CD4-positive, alpha-beta T cell treated with Interleukin-2 at 100 ng/mL for 4 hours (primary cell): ENCODE data around the gene TMEM164.

ENCODE experiments used
- DNase-seq: peaks from one replicate; pipeline ENCODE4 v3.0.0-alpha.2; 2020; ENCODE audit warnings: low spot score

The TMEM164 gene

DNA sequence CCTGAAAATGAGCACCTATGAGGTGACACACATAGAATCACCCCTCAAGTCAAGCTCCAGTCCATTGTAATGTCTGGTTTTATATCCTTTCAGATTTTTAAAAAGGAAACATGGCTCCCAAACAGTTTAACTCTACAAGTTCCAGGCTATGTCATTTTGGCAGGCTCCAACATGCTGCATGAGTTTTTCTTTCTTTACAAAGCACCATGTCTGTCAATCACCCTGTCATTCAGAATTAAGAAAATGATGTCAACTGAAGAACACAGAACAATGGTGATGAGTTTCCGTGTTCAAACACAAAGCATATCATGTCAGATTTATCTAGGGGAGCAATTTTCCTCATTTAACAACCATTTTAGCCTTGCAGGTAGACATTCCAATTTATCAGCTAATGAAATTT, 208.4 kb downstream of the TMEM164 start:
- no peak for DNase-seq

DNA sequence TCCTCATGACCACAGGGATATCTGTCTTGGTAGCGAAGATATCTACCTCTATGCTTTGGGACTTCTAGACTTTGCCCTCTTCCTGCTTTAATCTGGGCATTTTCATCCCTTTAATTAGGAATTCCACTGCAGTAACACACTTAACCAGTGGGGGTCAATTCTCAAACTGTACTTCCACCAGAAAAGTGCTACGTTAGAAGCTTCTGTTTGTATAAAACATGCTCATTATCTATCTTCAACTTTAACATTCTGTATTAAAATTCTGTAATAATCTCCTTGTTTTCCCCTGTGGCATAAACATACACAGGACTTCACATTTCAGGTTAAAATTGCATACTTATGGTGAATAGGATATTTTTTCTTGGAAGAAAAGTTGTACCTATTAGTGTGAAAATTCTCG, 209.4 kb downstream of the TMEM164 start:
- DNase-seq = no peak

DNA sequence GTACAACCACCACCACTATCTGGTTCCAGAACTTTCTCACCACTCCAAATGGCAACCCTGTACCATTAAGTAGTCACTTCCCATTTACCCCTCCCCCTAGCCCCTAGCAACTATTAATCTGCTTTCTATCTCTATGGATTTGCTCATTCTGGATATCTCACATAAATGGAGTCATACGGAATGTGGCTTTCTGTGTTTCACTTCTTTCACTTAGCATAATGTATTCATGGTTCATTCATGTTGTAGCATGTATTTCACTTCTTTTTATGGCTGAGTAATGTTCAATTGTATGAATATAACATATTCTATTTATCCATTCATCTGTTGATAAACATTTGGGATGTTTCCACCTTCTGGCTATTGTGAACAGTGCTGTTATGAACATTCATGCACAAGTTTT, 210.3 kb downstream of the TMEM164 start:
- DNase-seq = no peak

DNA sequence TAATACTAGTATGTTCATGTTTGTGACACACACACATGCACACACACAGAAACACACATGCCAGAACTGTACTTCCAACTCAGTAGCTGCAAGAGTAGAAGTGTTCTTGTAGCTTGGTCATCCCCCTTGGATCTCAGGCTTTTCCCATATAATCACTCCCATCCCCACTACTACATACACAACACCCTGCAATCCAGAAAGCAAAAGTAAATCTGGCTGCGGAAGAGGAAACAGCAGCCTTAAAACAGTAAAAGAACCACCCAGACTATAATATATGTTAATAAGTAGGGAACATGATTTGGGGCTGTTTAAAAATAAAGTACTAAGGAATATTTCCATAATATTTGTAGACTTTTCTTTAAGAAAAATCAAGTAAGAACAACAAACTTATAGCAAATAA, 211.8 kb downstream of the TMEM164 start:
- DNase-seq = no peak

DNA sequence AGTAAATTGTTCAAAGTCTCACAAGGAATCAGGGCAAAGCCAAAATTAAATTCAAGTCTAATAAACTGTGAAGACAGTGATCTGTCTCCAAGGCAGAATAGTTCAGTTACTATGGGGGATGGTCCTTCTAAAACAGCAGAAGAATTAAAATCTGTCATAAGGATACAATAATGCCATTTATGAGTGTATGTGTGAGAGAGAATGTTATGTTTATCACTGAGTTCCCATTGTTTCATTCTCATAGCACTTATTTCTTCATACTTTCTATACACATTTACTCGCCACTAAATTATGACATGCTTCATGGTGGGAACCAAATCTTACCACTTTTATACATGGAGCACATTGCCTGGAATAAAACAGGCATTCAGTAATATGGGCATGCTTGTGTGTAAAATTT, 212.5 kb downstream of the TMEM164 start:
- DNase-seq = no peak

DNA sequence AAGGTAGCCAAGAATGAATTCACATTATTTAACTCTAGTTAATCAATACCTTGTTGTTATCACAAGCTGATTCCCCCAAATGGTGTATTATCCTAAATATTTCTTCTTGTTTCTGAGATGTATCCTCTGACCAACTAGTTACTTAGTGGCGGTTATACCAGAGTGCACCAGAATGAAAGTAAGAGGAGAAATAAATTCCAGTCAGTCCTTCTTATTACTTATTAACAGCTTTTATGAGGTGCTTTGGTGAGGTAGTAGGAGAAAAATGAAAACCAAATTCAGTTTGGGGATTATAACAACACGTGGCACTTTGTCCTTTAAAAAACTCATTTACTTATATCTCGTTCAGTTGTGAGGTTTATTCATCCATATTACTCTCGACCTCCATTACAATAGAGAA, 213.1 kb downstream of the TMEM164 start:
- DNase-seq = no peak

DNA sequence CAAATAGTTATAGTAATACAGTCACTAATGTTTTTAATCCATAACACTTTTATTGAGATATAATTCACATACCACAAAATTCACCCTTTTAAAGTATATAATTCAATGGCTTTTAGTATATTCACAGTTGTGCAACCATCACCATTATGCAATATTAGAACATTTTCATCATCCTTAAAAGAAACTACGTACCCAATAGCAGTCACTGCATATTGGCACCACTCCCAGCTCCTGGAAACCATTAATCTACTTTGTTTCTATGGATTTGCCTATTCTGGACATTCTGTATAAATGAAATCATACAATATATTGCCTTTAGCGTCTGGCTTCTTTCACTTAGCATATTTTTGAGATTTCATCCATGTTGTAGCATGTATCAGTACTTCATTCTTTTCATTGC, 215.7 kb downstream of the TMEM164 start:
- no peak for DNase-seq

DNA sequence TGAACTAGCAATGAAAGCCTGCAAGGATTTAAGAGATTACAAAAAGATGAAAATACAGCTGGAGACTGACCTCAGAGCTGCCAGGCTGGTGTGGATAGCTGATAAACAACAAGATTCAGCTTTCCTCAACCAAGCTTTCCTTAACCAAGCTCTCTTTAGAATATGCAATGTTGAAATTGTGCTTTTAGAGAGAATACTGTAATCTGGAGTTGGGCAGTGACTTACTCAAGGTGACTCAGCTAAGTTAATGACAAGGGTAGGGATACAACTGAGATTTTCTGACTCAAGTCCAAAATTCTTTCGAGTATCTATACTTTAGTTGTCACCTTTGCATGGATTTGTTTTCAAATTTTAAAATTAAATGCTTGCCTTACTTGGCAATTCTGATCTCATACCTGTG, 217.0 kb downstream of the TMEM164 start:
- DNase-seq = no peak

DNA sequence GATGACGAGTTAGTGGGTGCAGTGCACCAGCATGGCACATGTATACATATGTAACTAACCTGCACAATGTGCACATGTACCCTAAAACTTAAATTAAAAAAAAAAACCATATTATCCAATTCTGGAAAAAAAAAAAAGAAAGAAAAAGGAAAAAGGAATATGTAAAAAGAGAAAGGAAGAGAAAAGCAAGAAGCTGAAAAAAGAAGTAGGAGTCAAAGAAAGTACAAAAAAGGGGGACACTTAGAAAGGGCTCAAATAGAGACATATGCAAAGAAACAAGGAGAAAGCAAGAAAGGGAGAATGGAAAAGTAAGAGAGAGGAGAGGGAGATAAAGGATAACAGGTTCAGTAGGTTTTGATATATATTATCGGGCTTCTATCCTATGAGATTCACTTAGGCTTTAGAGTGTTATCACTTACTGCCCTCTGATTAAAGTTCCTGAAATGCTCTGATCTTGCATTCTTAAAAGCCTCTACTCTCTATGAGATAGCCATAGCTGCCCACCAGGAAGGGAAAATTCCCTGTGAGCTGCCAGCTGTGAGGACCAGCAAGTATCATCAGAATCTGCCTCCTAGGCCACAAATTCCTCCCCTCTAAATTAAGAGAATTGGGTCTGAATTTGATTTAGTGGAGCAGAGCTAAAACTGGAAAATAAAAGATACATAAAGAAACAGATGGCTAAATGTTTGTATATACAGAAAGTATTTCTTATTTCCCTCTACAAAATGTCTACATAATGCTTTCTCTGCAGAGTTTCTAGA, 219.8 kb downstream of the TMEM164 start:
- DNase-seq = no peak

DNA sequence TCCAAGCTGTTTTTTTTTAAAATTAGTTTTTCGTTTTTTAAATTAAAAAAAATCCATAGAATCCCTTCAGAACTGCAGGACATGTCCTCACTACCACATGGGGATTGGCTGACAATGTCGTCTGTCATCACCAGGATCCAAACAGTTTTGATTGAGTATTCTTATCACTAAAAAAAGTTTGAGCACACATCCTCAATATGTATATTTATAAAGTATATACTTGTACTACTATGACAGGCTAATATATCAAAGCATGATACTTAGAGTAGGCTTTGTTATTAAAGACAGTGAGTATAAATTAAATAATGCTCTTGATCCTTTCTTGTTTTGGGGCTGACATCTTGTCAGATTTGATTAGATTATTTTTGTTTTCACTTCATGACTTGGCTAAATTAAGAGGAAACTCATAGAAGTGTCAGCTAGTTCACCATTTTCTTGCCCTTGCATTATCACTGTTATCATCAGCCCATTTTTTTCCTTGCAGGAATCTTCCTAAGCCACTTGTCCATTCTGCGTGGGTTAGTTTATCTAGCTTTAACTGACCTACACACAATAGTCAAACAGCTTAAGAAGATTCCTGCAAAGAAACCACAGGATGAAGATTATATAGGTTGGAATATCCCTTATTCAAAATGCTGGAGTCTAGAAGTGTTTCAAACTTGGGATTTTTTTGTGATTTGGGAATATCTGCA, 222.2 kb downstream of the TMEM164 start:
- DNase-seq = no peak

DNA sequence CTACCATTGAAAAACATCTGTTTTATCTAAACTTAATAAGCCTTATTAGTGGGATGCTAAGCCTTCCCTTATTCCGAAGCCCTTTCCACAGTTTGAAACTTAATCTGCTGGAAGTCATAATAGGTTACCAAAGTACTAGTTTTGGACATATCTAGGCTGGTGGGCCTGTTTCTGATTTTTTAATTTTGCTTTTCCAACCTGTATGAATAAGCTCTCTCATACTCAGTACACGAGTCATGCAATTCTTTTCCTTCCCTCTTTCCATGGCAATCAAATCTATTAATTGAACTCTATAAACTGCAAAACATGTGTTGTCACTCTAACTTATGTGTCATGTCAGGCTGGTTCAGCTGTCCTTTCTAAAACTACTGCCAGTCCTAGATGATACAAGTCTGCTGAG, 224.0 kb downstream of the TMEM164 start:
- DNase-seq = no peak
